Epithelial cell of prostate (primary cell): ENCODE measurements around the gene FAM118A.
"Not testable (repeated sequence)": the region's sequence is repeated elsewhere in the genome, so short reads cannot be mapped to it uniquely, and the experiment has no call there.

Experiments
- DNase-seq: peaks from one replicate; pipeline ENCODE4 v3.0.0-alpha.2; 2011; ENCODE audit warnings: low read depth, low spot score
- H3K27ac ChIP-seq: fragments of 450-650 bp; 2 replicates; pipeline ENCODE4 v1.5.1; 2017; ENCODE audit warnings: mild to moderate bottlenecking

Gene FAM118A

GRCh38 chr22:45357490-45357889, 47.8 kb downstream of the FAM118A start:
- DNase-seq, result no peak
- no peak overlapping the region for H3K27ac ChIP-seq

GRCh38 chr22:45358127-45358526, 48.4 kb downstream of the FAM118A start:
- H3K27ac ChIP-seq, result no peak overlapping the region
- no peak for DNase-seq

GRCh38 chr22:45359627-45360026, 49.9 kb downstream of the FAM118A start:
- DNase-seq, result no peak
- H3K27ac ChIP-seq, result no peak overlapping the region

GRCh38 chr22:45366713-45367112, 57.0 kb downstream of the FAM118A start:
- no peak for DNase-seq
- no peak overlapping the region for H3K27ac ChIP-seq

- not testable (repeated sequence) for H3K27ac ChIP-seq, DNase-seq
Observed at GRCh38 chr22:45373592-45373991, 63.9 kb downstream of the FAM118A start.

- DNase-seq, result no peak
- no peak overlapping the region for H3K27ac ChIP-seq
Observed at GRCh38 chr22:45376009-45376408, 66.3 kb downstream of the FAM118A start.

GRCh38 chr22:45376703-45377102, 67.0 kb downstream of the FAM118A start:
- no peak overlapping the region for H3K27ac ChIP-seq
- DNase-seq, result no peak

- DNase-seq, result no peak
- no peak overlapping the region for H3K27ac ChIP-seq
Observed at GRCh38 chr22:45381348-45381747, 71.6 kb downstream of the FAM118A start.

- DNase-seq, result no peak
Observed at GRCh38 chr22:45389546-45389945, 79.8 kb downstream of the FAM118A start.

More at GRCh38 chr22:45389546-45389945, 79.8 kb downstream of the FAM118A start:
- H3K27ac ChIP-seq, result no peak overlapping the region
